ENCODE measurements around the gene RPN1. TPM values are rescaled to one million over a fixed set of nuclear protein-coding genes. Genes with fewer than 3 reads are reported as not detected.

The RPN1 gene
- total and polyA plus RNA-seq, 10 of the 15 experiments (the other 5 are each of a cell fraction or from before 2014, with no cell fraction given) = 56.1 to 266 (median 157) TPM

- ChIA-PET POLR2A (interaction anchor here (0.6 to 0.7 kb wide), 2 partner anchors 169 to 187 kb away, joined by 3 to 4 read pairs; no protein-coding TSS in a partner anchor), CTCF (interaction anchor here (0.6 to 4.1 kb wide), 12 partner anchors 8 to 381 kb away, joined by 3 to 28 read pairs (median 4); no protein-coding TSS in a partner anchor), SMC1A (ENCODE audit: uncharacterized antibody, unreplicated experiment) (interaction anchor here (0.8 to 1.5 kb wide), 4 partner anchors 9 to 516 kb away, joined by 3 to 4 read pairs (median 3); no protein-coding TSS in a partner anchor), RAD21 (ENCODE audit: unreplicated experiment) (interaction anchor here (0.9 to 1.6 kb wide), 3 partner anchors 24 to 172 kb away, joined by 3 to 5 read pairs (median 4); no protein-coding TSS in a partner anchor)
- H3K4me2 ChIP-seq (ENCODE audit: control insufficient read depth, insufficient read depth) = no peak overlapping the region
- H4K20me1 ChIP-seq (ENCODE audit: control insufficient read depth, insufficient read depth) = no peaks in the 10 kb centered on the region
- DNase-seq (ENCODE audit: low read depth, low spot score) = no peak
- no peak overlapping the region for H3K27ac ChIP-seq (ENCODE audit: control insufficient read depth, insufficient read depth)
- 81% methylated on average over 11 of the region's 11 CpGs for WGBS (ENCODE audit: insufficient coverage, insufficient replicate concordance, low lambda C conversion rate, missing lambda C conversion rate)
- no peaks in the 10 kb centered on the region for H3K27me3 ChIP-seq (replicated peaks in 1 of 2; ENCODE audit: control insufficient read depth in 2 of 2, insufficient read depth in 2 of 2, low read length in 1 of 2)
- ATAC-seq = no peak
- no peaks in the 10 kb centered on the region for H3K9me3 ChIP-seq (replicated peaks; ENCODE audit: control insufficient read depth, insufficient read depth, low read length)
- no peak overlapping the region for H3K9ac ChIP-seq (ENCODE audit: control insufficient read depth, insufficient read depth, low read length)
- no TSS peak for BruUV-seq (replicated peaks)
- H3K36me3 ChIP-seq (ENCODE audit: control insufficient read depth in 2 of 2, insufficient read depth in 2 of 2, low read length in 1 of 2) = no peaks in the 10 kb centered on the region; a peak in 1 of 4 replicates
- TF ChIP-seq RBBP5 (conservative IDR thresholded peaks at IDR 0.05) = no peak
- TF ChIP-seq ZNF274 (IDR thresholded peaks at IDR 0.05; ENCODE audit: insufficient read depth, insufficient read length) = no peak
- no peak for TF ChIP-seq WRNIP1 (IDR thresholded peaks at IDR 0.05; ENCODE audit: borderline replicate concordance, low read depth, low read length)
- TF ChIP-seq NFYA (IDR thresholded peaks at IDR 0.05; ENCODE audit: borderline replicate concordance, low read depth, low read length) = no peak
- no peak for TF ChIP-seq IRF3 (IDR thresholded peaks at IDR 0.05)
- TF ChIP-seq E4F1 (IDR thresholded peaks at IDR 0.05; ENCODE audit: borderline replicate concordance, partially characterized antibody) = no peak
- TF ChIP-seq POLR2A (IDR thresholded peaks at IDR 0.05; ENCODE audit: low read depth, low read length) = no peak
- TF ChIP-seq BMI1 (IDR thresholded peaks at IDR 0.05; ENCODE audit: borderline replicate concordance) = no peak
- no peak for TF ChIP-seq MXI1 (IDR thresholded peaks at IDR 0.05; ENCODE audit: low read depth, low read length)
- TF ChIP-seq EED (IDR thresholded peaks at IDR 0.05; ENCODE audit: low read depth) = no peak
- no peak for TF ChIP-seq NRF1 (conservative IDR thresholded peaks at IDR 0.05; ENCODE audit: low read depth, low read length)
- TF ChIP-seq BRCA1 (IDR thresholded peaks at IDR 0.05; ENCODE audit: low read depth, low read length) = no peak
- TF ChIP-seq CBX5 (IDR thresholded peaks at IDR 0.05; ENCODE audit: low read depth) = no peak
- no peak for TF ChIP-seq HCFC1 (IDR thresholded peaks at IDR 0.05; ENCODE audit: low read length)
- TF ChIP-seq, protein P1, sequence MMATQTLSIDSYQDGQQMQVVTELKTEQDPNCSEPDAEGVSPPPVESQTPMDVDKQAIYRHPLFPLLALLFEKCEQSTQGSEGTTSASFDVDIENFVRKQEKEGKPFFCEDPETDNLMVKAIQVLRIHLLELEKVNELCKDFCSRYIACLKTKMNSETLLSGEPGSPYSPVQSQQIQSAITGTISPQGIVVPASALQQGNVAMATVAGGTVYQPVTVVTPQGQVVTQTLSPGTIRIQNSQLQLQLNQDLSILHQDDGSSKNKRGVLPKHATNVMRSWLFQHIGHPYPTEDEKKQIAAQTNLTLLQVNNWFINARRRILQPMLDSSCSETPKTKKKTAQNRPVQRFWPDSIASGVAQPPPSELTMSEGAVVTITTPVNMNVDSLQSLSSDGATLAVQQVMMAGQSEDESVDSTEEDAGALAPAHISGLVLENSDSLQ (IDR thresholded peaks at IDR 0.05) = no peak
- TF ChIP-seq NFYB (IDR thresholded peaks at IDR 0.05; ENCODE audit: insufficient read depth, low read depth, low read length) = no peak
- no peak overlapping the region for H3K4me3 ChIP-seq
- no peaks in the 10 kb centered on the region for H3K79me2 ChIP-seq (ENCODE audit: control insufficient read depth, insufficient read depth, low read length)
- in situ Hi-C loops (cut with MboI) = loop anchor here (5.0 to 25.0 kb wide), 2 partner anchors 187 to 522 kb away; no protein-coding TSS in a partner anchor
- H2AFZ ChIP-seq (ENCODE audit: control insufficient read depth, low read depth, low read length) = no peak overlapping the region
- FAIRE-seq = no peak
- no peaks in the 10 kb centered on the region for H3K4me1 ChIP-seq (ENCODE audit: control insufficient read depth, insufficient read depth, low read length)
- intact Hi-C loops (cut with micrococcal nuclease; ENCODE audit: unreplicated experiment) = no loop called here
These were observed 41.3 kb downstream of the RPN1 start for GRCh38 chr3:128609294-128609693.

Measured in GM12878 (cell line).